HuH-7 (cell line): ENCODE data around the gene SEMA3F.

ENCODE experiments used
- DNase-seq: peaks from one replicate; pipeline ENCODE4 v3.0.0; 2011; ENCODE audit warnings: low spot score

Gene SEMA3F

DNA sequence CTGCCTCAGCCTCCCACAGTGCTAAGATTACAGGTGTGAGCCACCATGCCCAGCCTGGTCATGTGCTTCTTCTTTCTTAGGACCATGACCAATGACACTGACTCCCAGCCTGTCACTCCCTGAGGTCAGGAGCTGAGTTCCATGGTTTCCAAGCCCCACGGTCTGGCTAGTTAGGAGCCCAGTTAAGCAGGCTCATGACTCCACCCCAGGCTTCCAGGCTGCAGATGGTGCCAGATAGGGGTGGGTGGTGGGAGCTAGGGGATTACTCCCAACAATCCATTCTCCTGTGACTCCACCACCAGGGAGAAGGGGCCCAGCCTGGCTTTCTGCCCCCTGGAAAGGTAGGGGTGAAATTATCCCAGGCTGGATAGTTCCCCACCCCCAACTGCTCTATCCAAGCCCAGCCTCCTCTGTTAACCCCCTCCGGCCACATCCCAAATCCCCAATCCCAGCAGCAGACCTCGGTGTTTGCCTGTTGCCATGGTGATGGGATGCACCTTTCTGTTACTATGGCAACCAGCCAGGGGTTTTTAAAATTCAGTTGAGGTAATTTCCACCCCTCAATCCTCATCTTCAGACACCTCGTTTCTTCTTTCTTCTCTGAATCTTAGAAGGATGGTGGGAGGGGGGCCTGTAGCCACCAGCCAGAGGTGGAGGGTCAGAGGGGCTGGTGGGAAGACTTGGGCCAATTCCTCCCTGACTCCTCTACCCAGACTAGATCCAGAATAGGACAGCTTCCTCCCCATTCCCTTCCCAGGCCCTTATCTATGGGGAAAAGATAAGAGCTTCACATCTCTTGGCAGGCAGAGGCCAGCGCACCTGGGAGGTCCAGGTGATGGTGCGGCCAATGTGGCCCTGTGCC lies 22.5 kb upstream of the SEMA3F start:
- no peak for DNase-seq

DNA sequence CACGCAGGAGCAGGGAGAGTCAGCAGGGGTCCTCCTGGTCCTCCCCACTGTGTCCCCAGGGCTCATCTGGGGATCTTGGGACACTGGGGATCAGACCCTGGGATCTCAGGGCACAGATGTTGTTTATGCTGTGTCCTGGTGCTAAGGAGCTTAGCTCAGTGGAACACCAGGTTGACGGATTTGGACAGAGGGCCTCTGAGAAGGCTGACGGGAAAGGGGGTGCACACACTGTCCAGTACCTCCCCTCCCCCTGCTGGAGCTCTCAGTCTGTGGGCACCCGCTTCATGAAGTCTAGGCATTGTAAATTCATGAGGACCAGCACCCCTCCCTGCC lies 21.9 kb upstream of the SEMA3F start:
- DNase-seq, result no peak

DNA sequence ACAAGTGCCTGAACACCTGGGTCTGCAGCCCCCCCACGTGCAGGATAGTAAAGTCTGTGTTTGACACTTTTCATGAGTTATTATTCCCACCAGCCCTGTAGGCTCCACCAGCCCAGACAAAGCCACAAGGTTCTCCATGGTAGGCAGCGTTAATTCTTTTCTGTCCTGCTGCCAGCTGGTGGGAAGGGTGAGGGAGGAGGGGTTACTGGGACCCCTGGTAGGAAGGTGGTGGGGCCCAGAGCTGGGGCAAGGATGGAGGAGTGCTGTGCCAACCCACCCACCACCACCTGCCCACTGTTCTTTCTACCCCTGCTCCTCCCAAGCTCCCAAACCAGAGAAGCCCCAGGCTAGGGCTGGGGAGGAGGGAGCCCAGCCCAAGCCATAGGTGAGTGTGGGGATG lies 20.8 kb upstream of the SEMA3F start:
- no peak for DNase-seq

DNA sequence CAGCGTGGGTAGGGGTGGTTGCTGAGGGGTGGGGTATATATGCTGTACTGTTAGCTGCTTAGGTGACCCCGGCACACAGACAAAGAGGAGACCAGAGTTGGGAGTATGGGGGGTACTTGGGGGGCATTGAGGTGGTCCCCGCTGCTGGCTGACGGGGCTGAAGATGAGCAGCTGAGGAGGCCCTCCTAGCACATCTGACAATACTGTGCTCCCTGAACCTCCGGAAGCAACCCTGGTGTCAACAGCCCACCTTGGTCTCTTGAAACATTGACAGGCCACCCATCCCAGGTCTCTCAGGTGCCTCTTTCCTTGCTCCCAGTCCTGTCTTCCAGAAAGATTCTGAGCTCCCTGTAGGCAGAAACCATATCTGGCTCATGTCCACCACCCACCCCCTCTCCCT lies 19.2 kb upstream of the SEMA3F start:
- no peak for DNase-seq

DNA sequence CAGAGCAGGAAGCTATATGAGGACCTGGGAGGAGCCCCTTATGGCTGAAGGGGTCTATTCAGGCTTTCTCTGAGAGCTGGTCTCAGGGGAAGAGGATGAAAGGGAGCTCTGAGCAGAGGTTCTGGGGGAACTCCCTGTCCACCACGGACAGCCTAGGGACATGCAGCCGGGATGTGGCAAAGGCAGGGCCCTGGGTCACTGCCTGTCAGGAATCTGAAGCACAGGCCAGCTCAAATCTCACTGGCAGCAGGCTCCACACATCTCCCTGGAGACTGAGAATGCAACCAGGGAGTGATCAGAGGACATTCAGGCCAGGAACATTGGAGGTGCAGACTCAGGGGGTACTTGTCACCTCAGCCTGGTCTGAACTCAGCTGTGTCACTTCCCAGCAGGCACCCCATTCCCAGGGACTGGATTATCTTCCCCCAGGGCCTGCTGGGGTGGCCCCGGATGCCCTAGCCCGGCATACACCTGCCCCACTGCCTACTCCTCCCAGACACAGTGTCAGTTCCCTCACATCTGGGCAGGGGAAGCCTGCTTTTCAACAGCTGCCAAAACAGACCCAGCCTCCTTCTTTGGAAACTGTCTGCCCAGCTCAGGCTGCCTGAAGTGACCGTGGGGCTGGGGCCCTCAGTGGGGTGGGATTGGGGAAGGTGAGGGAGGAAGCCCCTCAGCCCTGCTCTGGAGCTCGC lies 18.3 kb upstream of the SEMA3F start:
- DNase-seq, result no peak

DNA sequence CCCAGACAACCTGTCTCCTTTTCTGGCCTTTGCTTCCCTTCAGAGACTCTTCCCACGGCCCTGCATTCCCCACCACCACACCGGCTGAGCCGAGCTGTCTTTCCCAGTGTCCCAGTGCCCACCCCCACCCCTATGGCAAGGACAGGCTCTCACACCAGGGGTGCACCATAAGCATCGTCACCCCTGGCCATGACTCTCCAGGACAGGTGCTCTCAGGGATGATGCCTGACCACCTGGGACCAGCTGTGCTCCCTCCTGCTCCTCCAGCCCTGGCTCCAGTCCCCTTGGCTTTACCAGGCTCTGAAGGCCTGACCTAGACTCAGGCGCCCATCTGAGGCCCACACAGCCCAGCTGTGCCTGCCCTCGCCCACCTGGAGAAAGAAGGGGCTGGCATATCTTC lies 17.6 kb upstream of the SEMA3F start:
- DNase-seq, result no peak

DNA sequence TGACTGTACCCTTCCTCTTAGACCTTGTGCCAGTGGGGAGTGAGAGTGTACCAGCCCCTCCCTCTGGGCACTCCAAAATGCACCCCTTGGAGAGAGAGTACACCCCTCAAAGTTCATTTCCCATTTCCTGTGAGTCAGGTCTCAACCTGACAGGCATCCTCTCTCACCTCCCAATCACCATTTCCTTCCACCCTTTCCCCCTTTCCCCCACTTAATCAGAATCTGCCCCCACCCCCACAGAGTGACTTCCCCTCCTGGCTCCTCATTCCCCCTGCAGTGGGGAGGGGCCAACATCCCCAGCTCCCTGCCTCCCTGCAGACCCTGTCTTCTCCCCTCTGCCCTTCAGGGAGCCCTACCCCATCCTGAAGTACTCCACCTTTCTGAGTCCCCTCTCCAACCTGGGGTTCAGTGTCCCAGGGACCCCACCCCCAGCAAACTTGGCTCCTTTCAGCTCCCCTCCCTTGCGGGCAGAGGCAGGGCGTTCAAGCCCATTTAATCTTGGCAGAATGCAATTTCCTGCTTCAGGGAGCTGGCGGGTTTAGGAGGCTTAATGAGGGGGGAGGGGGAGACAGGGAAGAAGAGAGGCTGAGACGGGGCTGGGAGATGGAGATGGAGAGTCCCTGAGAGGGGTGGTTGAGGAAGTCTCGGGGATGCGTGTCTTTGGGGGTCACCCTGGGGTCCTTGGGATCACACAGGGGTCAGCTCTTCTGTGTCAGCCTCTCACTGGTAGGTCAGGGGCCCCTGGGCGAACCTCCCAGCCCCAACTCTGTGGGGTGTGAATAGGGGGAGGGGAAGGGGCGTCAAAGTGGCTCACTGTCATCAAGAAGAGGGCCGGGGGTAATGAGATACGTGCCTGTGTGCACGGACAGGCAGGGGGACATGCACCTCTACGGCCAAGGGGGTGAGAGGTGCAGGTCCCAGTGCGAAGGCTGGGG lies 16.6 kb upstream of the SEMA3F start:
- no peak for DNase-seq

DNA sequence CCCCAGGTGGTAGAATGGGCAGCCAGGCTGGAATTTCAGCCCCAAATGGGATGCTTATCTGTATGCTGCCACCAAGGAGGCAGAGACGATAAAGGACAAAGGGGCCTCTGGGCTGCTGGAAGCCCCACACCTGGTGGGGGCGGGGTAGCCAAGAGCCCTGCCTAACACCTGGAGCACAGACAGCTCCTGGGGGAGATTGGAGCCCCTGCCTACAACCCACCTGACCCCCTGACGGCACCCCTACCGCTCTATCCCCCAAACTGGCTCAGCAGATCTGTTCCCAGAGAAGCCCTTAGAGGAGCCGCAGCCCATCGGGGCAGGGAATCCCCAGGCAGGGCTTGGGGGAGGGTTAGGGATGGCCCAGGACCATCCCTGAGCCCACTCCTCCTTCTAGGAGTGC lies 15.8 kb upstream of the SEMA3F start:
- DNase-seq, result no peak

DNA sequence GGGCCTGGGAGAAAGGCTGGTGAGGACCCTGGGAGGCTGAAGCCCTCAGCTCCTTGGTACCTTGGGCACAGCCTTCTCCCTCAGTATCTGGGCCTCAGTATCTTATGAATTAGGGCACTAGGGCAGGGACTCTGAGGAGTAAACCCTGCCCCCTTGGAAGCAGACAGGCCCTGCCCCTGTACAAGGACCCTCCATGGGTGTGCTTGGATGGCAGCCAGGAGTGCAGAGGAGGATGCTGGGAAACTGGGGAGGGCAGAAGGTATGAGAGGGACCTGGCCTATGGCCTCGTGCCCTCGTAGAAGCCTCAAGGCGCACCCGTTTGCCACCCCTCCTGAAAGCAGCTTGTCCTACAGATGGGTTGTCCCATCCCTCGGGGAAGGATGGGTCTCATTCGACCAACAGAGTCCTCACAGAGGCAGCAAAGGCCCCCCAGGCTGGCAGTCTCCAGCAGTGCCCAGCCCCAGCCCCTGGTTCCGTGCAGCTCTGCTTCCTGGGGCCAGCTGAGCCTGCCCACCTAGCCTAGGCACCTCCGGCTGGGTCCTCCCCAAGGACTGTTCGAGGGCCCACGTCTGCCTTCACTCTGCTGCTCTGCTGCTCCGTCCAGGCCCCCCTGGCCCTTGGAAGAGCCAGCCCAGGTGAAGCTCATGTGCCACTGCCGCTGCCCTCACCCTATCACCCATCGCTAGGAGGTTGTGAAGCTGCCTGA lies 15.3 kb upstream of the SEMA3F start:
- DNase-seq, result no peak

DNA sequence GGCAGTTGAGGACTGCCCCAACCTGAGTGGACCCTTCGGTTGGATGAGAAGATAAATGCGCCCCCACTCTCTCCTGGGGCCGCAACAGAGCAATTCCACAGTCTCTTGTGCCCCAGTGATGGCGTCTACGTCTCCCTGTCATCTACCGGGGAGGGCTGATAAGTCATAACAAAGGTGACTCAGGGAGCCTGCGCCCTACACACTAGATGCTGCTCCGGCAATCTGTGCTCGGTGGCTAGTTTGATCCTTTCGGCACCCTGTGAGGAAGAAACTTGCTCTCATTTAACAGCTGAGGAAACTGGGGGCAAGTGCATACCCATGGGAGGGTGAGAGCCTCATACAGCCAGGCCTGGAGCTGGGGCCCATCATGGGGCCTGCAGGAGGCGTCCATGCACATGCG lies 14.1 kb upstream of the SEMA3F start:
- no peak for DNase-seq

DNA sequence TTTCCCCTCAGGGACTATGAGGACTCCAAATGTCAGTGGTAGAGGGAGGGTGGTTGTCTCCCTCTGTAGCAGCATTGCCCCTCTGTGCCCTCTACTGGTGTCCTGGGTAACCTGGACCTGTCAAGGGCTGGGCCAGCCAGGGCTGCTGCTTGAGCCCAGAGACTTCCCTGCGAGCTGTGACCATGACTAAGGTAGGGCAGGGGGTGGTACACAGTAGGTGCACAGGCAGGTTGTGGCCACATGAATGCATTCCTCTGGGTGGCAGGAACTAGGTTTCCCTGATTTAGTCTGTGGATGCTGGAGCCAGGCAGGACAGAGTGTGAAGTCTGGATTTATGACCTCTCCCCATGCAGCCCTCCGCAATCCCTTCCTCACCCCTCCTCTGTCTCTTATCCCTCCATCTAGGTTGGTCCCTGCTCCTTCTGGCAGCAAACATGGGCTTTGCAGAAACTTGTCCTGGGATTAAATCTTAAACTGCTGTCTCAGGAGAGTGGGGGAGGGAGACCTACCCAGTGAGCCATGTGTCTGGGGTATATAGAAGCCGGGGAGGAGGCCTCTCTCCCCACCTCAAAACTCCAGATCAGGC lies 8.7 kb upstream of the SEMA3F start:
- no peak for DNase-seq

DNA sequence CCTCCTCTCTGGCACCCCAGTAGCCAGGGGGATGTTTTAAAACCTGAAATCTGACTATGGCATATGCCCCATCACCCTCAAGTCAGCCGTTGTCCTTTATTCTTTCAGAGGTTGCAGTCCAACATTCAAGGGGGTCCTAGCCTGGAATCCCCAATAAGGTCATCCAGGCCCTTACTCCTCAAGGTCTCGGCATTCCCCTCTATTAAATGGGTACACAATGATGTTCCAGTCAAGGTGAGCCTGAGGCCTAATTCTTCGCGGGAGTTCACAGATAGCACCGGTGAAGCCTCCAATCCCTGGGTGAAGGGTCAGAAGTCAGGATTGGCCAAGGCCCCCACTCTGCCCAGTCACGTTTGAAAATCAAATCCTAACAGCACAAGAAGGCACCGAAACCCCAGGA lies 8.1 kb upstream of the SEMA3F start:
- DNase-seq, result no peak

DNA sequence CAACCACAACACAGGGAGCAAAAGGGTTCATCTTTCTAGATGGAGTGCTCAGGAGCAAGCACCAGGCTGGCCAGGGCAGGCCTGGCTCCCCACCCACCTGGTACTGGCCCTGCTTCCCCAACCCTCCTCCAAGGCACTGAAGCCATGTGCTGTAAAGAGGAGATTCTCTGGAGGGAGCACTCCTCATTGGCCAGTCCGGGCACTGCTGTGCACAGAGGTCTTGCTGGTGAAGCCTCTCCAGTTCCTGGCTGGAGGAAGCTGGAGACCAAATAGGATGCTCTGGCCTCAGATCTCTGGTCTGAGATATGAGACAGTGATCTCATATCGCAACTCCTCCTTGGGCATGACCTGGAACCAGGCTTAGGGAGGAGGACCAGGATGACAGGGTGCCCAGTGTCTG lies 7.7 kb upstream of the SEMA3F start:
- DNase-seq, result no peak

DNA sequence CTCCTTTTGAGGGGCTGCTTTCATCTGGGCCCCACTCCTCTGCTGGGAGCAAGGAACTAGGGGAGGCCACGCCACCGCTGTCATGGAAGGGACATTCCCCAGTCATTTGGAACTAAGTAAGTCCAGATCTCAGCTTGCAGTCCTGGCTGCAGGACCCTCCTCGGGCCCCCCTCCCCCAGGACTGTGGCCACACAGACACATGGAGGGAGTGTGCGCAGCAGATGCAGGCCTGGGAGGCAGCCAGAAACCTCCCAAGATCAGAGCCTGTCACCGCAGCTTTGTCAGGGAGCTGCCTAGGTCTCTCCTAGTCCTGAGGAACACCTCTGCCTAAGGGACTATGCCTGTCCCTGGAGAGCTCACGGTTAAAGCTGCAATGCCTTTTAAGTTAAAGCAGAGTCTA lies 7.3 kb upstream of the SEMA3F start:
- DNase-seq, result no peak

DNA sequence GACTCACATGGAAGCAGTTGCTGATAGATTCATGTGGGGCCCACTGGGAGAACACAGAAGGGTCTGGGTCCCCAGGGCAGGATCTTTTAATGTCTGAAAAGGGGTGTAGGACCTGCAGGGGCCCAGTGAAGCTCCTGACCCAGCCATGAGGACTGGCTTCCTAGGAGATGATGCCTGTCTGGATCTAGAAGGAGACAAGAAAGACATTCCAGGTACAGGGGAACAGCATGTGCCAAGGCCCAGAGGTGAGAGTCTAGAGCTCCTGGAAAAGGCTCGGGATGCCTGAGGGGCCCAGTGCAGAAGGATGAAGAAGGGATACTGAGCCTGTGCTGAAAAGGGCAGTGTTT lies 4.7 kb upstream of the SEMA3F start:
- DNase-seq, result no peak

DNA sequence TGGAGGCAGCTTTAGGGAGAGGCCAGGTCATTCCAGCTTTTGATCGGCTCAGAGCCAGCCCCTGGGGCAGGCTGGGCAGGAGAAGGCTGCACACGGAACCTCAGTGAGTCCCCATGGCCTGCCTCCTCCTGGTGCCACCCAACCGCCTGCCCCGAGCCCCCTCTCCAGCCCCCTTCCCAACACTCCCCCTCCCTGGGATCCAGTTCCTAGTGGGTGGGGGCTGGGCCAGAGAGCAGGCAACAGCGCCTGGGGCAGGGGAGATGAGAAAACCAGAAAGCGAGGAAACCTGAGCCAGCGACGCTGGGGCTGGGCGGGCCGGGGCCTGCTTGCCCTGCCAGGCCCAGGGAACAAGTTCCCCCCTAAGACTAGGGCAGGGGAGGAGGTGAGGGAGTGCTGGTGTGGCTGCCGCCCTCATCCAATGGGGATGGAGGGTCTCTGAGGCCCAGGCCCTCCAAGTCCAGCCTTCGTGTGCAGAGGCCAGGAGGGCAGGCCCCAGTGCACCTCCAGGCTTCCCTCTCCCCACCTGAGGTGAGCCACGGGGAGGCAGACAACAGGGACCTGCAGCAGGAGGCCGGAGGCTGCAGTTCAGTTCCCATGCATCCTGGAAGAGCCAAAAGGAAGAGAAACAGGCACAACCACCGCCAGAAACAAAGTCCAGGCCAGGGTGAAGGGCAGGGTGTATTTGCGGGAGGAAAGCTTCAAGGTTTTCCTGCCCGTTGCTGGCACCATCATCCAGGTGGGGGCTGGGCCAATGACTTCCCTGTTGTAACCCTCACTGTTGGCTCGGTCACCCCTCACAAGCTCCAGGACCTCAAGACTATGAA lies 4.0 kb upstream of the SEMA3F start:
- no peak for DNase-seq

DNA sequence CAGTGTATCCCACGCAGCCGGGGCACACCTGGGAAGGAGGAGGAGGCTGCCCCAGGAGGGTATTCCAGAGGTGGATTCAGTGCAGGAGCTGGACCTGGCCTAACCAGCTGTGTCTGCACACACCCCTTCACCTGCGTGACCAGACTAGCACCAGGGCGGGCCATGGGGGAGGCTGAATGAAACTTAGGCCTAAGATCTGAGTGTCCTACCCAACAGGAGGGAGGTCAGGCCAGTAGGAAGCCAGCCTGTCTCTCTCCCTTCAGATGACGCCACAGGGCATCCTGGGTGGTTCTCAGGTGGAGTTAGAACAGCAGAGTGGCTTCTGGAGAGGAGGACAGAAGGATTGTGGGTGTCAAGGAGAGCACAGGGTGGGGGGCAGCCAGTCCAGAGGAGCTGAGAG lies 3.4 kb upstream of the SEMA3F start:
- DNase-seq, result no peak

DNA sequence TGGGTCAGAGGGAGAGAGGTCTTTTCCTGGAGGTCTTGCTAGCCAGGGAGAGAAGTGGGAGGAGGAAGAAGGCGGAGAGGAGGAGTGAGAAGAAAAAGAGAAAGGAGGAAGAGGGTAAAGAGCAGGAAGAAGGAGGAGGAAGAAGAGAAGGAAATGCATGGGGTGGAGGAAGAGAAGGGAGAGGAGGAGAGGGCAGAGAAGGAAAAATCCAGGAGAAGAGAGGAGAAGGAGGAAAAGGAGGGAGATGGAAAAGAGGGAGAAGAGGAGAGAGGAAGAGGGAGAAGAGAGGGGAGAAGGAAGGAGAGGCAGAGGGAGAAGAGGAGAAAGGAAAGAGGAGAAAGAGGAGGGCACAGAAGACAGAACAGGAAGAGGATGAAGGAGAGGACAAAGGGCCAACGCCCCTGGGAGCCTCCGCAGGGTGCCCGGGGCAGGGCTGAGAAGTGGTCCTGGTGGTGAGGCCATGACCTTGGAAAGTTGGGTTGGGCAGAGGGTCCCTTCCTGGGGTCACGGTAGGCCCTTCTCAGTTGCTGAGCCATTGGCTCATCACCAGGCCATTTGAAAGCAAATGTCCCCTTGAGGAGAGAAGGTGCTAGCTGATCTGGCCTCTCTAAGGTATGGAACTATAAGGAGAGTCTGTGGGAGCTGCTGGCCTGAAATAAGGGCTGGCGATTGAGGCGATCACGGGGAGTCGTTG lies 1.2 kb upstream of the SEMA3F start:
- DNase-seq, result no peak

DNA sequence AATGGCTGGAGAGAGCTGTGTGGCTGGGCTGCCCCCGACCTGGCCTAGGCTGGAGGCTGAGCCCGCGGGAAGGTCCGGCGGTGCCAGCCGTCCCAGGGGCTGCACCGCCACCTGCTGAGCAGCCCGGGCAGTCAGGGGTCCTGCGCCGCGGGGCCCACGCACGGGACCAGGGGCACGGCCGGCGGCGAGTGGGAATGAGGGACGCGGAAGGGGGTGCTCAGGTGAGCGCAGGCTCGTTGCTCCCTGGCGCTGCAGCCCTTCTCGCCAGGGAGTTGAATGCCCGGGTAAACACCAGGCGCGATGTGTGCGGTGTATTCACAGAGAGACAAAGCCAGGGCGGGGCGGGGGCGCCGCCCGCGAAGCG lies 666 bp upstream of the SEMA3F start:
- DNase-seq, result peak; percentile 73

DNA sequence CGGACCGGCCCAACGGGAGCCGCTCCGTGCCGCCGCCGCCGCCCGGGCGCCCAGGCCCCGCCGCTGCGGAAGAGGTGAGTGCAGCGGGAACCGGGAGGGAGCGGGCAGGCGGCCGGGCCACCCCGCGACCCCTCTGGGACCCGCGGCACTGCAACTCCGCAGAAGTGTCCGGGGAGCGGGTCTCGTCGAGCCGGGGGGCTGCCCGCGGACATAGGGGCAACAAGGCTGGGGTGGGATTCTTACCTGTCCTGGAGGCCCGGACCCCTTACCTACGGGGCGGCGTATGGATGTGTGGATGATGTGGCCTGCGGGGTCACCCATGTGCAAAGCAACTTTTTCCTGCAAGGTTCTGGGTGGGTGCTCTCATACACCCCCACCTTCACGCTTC lies 361 bp downstream of the SEMA3F start:
- no peak for DNase-seq

DNA sequence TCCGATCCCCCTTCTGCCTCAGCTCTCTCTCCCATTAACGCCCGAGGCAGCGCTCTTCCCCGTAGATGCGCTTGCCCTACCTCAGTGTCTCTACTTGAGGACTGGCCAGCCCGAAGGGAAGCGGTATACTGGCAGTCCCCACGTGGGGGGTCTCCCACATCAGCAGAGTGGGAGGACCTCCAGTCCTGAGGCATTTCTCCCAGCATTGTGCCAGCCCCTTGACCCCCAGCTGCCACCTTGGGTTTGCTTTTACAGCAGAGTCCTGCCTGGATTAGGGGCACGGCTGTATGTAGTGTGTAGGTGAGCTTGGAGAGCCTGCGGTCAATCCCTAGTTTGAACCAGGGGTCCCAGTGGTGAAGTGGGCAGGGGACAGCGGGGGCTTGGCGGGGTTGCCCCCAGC lies 767 bp downstream of the SEMA3F start:
- no peak for DNase-seq
